Measurements from ENCODE around the gene FBXO17. TPM values are rescaled to one million over a fixed set of nuclear protein-coding genes. Genes with fewer than 3 reads are reported as not detected.
"Not testable (repeated sequence)": the region's sequence is repeated elsewhere in the genome, so short reads cannot be mapped to it uniquely, and the experiment has no call there.

The FBXO17 gene
- total RNA-seq, 1 donor: 19.9 TPM

DNA sequence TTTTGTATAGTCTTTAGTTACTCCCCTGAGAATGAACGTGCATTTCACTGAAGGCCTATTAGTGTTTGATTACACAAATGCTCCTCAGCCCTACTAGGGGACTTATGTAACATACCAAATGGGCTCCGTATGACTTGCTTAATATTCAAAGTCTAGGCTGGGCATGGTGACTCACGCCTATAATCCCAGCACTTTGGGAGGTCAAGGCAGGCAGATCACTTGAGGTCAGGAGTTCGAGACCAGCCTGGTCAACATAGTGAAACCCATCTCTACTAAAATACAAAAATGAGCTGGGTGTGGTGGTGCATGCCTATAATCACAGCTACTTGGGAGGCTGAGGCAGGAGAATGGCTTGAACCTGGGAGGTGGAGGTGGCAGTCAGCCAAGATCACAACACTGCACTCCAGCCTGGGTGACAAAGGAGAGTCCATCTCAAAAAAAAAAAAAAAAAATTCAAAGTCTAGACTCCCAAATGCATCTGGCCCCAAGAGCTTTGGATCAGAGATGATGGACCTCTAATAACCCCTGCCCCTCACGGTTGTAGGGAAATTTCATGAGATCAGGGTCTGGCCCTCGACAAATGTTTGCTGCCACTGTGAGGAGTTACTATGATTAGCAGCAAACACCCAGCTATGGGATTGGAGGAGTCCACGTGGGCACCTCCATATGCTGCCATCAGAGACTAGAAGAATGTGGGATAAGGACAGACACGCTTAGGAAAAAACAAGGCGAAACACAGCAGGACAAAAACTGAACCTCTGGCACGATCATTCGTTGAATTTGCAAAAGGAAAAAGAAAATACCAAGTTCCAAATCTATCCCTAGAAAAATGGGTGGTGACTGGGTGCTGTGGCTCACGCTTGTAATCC, 4.6 kb downstream of the FBXO17 start:
- DNase-seq (ENCODE audit: low read depth): peak; percentile 50
- TF ChIP-seq, protein P1, sequence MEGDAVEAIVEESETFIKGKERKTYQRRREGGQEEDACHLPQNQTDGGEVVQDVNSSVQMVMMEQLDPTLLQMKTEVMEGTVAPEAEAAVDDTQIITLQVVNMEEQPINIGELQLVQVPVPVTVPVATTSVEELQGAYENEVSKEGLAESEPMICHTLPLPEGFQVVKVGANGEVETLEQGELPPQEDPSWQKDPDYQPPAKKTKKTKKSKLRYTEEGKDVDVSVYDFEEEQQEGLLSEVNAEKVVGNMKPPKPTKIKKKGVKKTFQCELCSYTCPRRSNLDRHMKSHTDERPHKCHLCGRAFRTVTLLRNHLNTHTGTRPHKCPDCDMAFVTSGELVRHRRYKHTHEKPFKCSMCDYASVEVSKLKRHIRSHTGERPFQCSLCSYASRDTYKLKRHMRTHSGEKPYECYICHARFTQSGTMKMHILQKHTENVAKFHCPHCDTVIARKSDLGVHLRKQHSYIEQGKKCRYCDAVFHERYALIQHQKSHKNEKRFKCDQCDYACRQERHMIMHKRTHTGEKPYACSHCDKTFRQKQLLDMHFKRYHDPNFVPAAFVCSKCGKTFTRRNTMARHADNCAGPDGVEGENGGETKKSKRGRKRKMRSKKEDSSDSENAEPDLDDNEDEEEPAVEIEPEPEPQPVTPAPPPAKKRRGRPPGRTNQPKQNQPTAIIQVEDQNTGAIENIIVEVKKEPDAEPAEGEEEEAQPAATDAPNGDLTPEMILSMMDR (IDR thresholded peaks at IDR 0.05; ENCODE audit: insufficient read depth, low read depth, low read length): no peak
- H3K4me3 ChIP-seq (ENCODE audit: low read depth, low read length): no peak overlapping the region

DNA sequence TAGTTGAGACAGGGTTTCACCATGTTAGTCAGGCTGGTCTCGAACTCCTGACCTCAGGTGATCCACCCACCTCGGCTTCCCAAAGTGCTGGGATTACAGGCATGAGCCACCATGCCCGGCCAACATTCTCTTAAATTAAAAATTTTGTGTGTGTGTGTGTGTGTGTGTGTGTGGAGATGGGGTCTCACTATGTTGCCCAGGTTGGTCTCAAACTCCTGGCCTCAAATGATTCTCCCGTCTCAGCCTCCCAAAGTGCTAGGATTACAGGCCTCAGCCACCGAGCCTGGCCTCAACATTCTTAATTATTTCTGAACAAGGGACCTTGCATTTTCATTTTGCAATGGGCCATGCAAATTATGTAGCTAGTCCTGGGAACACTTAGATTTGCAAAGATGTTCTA, 9.4 kb downstream of the FBXO17 start:
- not testable (repeated sequence) for H3K4me3 ChIP-seq (ENCODE audit: low read depth, low read length)

DNA sequence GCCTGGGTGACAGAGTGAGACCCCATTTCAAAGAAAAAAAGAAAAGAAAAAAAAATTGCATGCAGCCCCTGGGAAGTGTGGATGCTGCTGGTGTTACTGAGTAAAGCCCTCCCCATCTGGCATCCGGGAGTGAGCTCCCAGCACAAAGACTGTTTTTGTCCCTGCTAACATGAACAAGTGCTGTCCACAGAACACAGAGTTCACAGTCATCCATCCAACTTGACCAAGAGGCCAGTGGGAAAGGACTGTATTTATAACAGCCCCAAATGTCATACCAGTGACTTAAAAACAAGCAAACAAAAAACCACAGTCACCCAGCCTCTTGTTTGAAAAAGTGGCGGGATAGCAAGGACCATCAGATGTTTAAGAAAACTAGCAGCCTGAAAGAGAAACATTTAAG, 10.8 kb downstream of the FBXO17 start:
- H3K4me3 ChIP-seq (ENCODE audit: low read depth, low read length): no peak overlapping the region
- TF ChIP-seq, protein P1 (IDR thresholded peaks at IDR 0.05; ENCODE audit: insufficient read depth, low read depth, low read length): no peak
- peak; percentile 11 for DNase-seq (ENCODE audit: low read depth)

More for the DNA sequence above, 9.4 kb downstream of the FBXO17 start:
- DNase-seq (ENCODE audit: low read depth): not testable (repeated sequence)

DNA sequence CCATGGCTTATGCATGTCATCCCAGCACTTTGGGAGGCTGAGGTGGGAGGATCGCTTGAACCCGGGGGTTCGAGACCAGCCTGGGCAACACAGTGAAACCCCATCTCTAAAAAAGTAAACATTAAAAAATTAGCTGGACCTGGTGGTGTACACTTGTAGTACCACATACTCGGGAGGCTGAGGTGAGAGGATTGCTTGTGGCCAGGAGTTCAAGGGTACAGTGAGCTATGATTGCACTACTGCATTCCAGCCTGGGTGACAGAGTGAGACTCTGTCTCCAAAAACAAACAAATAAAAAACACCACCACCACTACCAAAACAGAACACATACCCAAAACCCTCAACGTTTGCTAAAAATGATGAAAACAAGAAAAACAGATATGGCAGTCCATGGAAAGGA, 15.9 kb downstream of the FBXO17 start:
- DNase-seq (ENCODE audit: low read depth): no peak
- TF ChIP-seq, protein P1 (IDR thresholded peaks at IDR 0.05; ENCODE audit: insufficient read depth, low read depth, low read length): no peak
- H3K4me3 ChIP-seq (ENCODE audit: low read depth, low read length): no peak overlapping the region

DNA sequence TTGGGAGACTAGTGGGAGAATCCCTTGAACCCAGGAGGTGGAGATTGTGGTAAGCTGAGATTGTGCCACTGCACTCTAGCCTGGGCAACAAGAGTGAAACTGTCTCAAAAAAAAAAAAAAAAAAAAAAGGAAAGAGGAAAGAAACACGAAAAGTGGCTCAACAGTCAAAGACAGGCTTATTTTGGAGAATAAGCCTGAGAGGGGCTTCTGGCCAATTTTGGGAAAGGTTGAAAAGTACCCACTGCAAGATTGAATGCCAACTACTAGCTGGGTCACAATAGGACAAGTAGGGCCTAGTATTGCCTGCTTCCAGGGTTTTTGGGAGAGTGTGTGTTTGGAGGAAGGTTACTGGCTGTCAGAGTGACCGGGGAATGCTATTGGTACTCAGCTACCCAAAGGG, 17.2 kb downstream of the FBXO17 start:
- H3K4me3 ChIP-seq (ENCODE audit: low read depth, low read length): no peak overlapping the region
- TF ChIP-seq, protein P1 (IDR thresholded peaks at IDR 0.05; ENCODE audit: insufficient read depth, low read depth, low read length): no peak
- DNase-seq (ENCODE audit: low read depth): no peak

DNA sequence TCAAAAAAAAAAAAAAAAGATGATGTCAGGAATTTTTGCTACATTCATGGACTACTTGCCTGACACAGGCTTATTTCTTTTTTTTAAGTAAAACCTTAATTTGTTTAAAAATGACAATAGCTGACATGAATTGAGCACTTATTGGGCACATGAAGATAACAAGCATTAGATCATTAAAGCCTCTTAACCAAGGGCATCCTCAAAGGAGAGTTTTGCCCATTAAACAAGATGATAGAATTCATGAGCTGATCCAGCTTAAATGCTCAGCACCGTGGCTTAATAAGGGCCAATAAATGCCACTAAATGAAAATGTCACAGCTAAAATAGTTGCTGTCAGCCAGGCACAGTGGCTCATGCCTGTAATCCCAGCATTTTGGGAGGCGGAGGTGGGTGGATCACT, 19.3 kb downstream of the FBXO17 start:
- TF ChIP-seq, protein P1 (IDR thresholded peaks at IDR 0.05; ENCODE audit: insufficient read depth, low read depth, low read length): no peak
- DNase-seq (ENCODE audit: low read depth): no peak
- no peak overlapping the region for H3K4me3 ChIP-seq (ENCODE audit: low read depth, low read length)

DNA sequence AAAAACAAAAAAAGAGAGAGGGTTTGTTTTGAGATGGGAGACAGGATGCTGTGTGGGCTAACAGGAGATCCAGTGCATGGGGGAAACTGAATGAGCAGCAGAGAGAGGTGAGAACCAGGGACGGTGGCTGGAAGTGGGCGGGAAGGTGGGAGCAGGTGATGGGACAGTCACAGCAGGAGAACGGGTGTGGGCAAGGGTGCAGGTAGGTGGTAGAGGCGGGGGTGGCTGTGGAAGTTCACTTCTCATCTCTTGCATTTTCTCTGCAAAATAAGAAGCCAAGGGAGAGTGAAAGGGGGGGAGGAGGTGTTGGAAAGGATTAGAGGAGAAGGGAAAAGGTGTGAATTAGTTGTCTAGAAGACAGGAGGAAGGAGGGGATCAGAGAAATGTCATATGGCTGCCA, 21.9 kb downstream of the FBXO17 start:
- TF ChIP-seq, protein P1 (IDR thresholded peaks at IDR 0.05; ENCODE audit: insufficient read depth, low read depth, low read length): no peak
- DNase-seq (ENCODE audit: low read depth): no peak
- no peak overlapping the region for H3K4me3 ChIP-seq (ENCODE audit: low read depth, low read length)

Measured in fibroblast of villous mesenchyme (primary cell).